Measurements from ENCODE around the gene KASH5. TPM values are rescaled to one million over a fixed set of nuclear protein-coding genes. Genes with fewer than 3 reads are reported as not detected.

The KASH5 gene
- total and polyA plus RNA-seq, 2 of the 8 experiments (the other 6 are each of a cell fraction or from before 2014, with no cell fraction given), result 0.05 to 0.19 TPM

GRCh38 chr19:49421039-49421877 lies 33.2 kb downstream of the KASH5 start (continued):
- no peak for TF ChIP-seq POU5F1 (IDR thresholded peaks at IDR 0.05; ENCODE audit: low read depth, low read length)
- TF ChIP-seq CHD2 (IDR thresholded peaks at IDR 0.05; ENCODE audit: low read length), result 0 out of 2 replicates have a peak, but pooled peaks have one; percentile 17
- peak; percentile 65 for TF ChIP-seq SP1 (IDR thresholded peaks at IDR 0.05; ENCODE audit: low read depth, low read length)
- no peak for TF ChIP-seq EGR1 (IDR thresholded peaks at IDR 0.05; ENCODE audit: borderline replicate concordance, low read depth, low read length)
- TF ChIP-seq CREB1 (IDR thresholded peaks at IDR 0.05), result peak; percentile 25; the same call in 1 of the 2 replicates
- TF ChIP-seq JUN (IDR thresholded peaks at IDR 0.05; ENCODE audit: low read depth, low read length), result no peak
